Left lobe of liver (tissue), 2 donors: ENCODE data around the gene LRRK2. TPM values are rescaled to one million over a fixed set of nuclear protein-coding genes. Genes with fewer than 3 reads are reported as not detected.

Experiments
- ATAC-seq: fragments of 200-7000 bp; cut with Tn5 transposase; one replicate; pipeline ENCODE4 v1.9.1; 2020; ENCODE audit warnings: mild to moderate bottlenecking, moderate library complexity
- DNase-seq: peaks from one replicate; pipeline ENCODE4 v3.0.0-alpha.2; 2020; ENCODE audit warnings: low spot score
- total RNA-seq: library from RNA; stranded (reverse); gene quantifications from one replicate; pipeline ENCODE4 v1.2.1, GENCODE V29; 2021
- donor health status: DM: no; HTN: no; CAD: no; lungs with moderate emphysema.
- donor health status: DM: no; HTN: yes; CAD: no.

Gene LRRK2
- total RNA-seq: 7.0 TPM

GRCh38 chr12:40224439-40225291 lies at the start of gene LRRK2:
TSS of gene LRRK2 (plus strand) at chr12:40224997. CDS start at chr12:40225132, 135 bp downstream.
- peak; percentile 86 for DNase-seq
- ATAC-seq: peak; percentile 88

- ATAC-seq: no peak
- no peak for DNase-seq
Measured at GRCh38 chr12:40175045-40175444, 49.8 kb upstream of the LRRK2 start.

DNA sequence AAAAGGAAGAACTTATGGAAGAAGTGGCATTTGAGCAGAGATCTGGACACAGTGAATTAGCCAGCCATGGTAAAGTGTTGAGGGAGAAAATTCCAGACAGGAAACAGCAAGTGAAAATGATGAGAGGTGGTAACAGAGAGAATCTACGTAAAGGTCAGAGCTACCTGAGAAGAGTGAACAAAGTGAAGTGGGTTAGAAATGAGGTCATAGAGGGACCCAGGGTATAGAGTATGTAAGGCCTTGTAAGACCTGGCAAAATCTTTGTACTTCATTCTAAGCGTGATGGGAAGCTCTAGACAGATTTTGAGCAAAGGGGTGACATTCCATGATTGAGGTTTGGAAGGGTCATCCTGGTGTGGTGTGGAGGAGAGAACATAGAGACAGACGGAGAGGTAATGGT lies 49.3 kb upstream of the LRRK2 start:
- no peak for DNase-seq
- ATAC-seq: no peak

GRCh38 chr12:40178701-40179100 lies 46.1 kb upstream of the LRRK2 start:
- DNase-seq (no peak), ATAC-seq (peak; percentile 64)

DNA sequence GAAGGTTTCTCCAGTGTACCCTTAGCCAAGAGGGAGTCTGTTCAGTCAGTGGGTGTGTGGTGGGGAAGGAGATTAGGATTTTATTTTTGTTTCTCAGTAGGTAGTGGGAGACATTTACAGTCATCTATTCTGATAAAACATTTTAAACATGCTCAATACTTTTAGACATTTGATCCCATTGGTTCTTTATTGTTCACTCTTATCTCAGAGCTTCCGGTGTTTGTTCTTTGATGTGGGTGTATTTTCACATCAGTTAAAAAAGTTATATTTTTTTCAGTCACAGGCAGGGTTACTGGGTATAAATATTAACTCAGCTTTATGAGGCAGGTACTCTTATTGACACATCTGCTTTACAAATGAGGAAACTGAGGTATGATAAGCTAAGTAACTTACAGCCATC lies 43.3 kb upstream of the LRRK2 start:
- ATAC-seq (no peak), DNase-seq (no peak)

GRCh38 chr12:40183715-40184114 lies 41.1 kb upstream of the LRRK2 start:
- DNase-seq (no peak), ATAC-seq (no peak)

DNA sequence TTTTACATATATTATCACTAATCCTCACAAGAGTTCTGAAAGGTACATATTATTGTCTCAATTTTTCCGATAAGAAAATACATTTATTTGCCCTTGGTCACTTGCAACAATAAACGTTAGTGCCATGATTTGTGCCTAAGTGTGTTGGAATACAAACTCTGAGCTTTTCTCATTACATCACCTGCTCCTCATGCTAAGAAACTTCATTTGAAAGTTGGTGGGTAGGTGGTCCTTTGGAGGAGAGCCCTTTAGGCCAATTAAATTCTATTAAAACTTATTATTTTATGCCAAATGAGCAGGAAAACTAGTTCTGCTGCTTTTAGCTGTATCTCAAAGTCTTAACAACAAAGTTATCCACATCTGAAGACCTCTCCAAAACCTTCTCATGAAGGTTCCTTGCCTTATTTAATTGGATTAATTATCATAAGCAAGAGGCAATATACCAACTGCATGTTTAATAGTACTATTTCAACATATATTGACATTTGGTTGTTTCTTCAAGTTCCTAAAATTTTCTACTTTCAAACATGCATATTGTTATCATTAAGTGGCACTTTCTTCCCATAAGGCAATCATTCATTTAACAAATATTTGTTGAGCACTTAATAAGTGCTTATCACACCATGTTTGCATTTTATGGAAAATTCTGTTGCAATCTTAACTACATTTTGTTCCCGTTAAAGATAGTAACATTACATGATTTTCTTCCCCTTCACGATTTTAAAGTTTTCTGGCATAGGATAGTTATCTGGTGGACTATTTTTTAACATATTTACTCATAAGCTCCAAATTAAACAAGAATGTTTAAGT lies 40.1 kb upstream of the LRRK2 start:
- DNase-seq: no peak
- no peak for ATAC-seq

- no peak for DNase-seq
- ATAC-seq: no peak
Measured at GRCh38 chr12:40185303-40185693, 39.5 kb upstream of the LRRK2 start.

GRCh38 chr12:40188558-40189320 lies 36.1 kb upstream of the LRRK2 start:
- DNase-seq (no peak), ATAC-seq (peak; percentile 88)

DNA sequence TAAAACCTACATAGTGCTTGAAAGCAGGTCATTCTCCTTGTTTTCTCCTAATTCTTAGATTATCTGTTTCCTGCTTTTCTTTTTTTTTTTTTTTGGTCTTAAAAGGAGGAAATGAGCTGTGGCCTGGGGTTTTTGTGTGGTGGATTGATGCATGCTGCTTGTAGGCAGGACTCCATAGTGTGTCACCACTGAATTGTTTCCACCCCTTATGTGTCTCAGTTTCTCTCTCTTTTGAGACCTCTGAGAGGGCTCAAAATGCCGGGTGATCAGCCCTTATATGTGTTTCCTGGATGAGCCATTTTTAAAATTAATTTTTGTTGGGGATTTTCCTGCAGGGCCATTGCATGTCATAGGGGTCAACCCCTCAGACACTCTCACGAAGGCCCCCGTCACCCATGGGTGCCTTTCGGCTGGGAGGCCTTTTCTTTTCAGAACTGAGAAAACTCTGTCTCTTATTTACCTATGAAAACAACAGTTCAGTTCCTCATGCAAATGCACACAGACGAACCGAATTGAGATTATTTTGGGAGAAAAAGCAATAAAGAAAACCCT lies 32.0 kb upstream of the LRRK2 start:
- ATAC-seq (no peak), DNase-seq (no peak)

DNA sequence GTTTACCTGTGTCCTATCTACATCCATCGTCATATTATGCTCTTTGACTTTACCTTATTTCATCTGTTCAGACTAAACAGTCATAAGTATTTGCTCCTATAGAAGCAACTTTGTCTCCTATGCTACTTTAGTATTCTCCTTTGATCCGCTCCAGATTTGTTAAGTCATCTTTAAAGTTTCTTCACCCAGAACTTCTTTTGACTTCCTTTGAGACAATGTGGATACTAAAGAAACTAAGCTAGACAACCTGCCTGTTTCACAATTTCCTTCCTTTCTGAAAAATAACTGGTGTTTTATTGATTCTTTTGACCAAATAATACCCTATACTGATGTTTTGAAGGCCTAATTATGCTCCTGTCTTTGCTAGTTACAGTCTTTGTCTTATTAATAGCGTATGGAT lies 30.0 kb upstream of the LRRK2 start:
- no peak for DNase-seq
- no peak for ATAC-seq

DNA sequence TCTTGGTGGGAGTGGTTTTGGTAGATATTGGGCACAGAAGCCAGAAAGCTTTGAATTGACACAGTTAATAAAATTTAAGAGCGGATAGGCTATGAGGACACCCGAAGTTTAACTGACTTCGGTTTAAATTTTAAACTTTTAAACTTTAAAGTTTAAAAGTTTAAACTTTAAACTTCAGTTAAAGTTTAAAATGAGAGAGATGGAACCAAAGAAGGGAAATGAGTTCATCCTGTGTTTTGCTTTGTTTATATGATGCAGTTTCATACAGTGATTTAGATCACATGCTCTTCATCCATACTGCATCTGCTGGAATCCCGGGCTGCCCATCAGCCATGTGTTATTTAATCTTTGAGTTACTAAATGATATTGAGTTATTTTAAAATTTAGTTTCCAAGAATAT lies 27.2 kb upstream of the LRRK2 start:
- ATAC-seq (peak; percentile 45), DNase-seq (no peak)

DNA sequence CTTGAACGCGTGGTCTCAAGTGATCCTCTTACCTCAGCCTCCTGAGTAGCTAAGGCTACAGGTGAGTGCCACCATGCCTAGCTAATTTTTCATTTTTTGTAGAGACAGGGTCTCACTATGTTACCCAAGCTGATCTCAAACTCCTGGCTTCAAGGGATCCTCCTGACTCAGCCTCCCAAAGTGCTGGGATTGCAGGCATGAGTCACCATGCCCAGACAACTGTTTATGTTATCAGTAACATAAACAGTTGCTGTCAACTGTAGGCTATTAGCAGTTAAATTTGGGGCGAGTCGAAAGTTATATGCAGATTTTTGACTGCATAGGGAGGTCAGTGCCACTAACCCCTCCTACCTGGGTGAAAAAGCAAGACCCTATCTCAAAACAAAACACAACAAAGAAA lies 26.2 kb upstream of the LRRK2 start:
- no peak for ATAC-seq

GRCh38 chr12:40202095-40203059 lies 22.4 kb upstream of the LRRK2 start:
- DNase-seq (no peak), ATAC-seq (no peak)

More for the DNA sequence above, 26.2 kb upstream of the LRRK2 start:
- no peak for DNase-seq

DNA sequence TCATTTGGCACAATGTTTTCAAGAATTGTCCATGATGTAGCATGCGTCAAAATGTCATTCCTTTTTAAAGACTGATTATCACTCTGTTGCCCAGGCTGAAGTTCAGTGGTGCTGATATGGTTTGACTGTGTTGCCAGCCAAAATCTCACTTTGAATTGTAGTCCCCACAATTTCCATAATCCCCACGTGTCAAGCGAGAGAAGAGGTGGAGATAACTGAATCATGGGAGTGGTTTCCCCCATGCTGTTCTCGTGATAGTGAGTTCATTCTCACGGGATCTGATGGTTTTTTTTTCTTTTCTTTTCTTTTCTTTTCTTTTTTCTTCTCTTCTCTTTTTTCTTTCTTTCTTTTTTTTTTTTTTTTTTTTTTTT lies 21.8 kb upstream of the LRRK2 start:
- ATAC-seq (no peak), DNase-seq (no peak)

- DNase-seq: no peak
- ATAC-seq: no peak
Measured at GRCh38 chr12:40204337-40204736, 20.5 kb upstream of the LRRK2 start.

DNA sequence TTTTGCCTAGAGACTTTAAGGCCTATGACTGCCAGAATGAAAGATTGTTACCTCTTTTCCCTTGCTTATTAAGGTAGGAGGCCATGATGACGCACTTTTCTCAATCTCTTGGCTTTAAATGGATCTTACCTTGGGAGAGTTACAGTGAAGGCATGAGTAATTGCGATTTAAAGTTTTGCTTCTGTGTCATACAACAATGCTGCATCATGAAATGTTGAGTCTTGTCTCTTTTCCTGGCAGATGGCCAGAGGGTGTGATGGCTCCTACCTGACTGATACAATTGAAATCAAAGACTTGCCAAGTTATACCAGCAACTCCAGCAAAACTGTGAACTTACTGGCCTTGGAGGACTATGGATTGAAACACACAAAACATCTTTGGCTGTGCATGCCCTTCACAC lies 17.2 kb upstream of the LRRK2 start:
- ATAC-seq (no peak), DNase-seq (no peak)

GRCh38 chr12:40208707-40209446 lies 15.9 kb upstream of the LRRK2 start:
- ATAC-seq (peak; percentile 19), DNase-seq (no peak)

GRCh38 chr12:40209886-40210285 lies 14.9 kb upstream of the LRRK2 start:
- DNase-seq (no peak), ATAC-seq (no peak)
